ENCODE results near the gene TSHZ2. TPM values are rescaled to one million over a fixed set of nuclear protein-coding genes. Genes with fewer than 3 reads are reported as not detected.

TSHZ2 gene
- total and polyA plus RNA-seq, 2 of the 4 experiments (the other 2 are of a cell fraction): under 0.01 to 0.02 TPM

- no peak overlapping the region for H3K9ac ChIP-seq (ENCODE audit: low read depth, low read length)
- no peaks in the 10 kb centered on the region for H3K4me1 ChIP-seq (ENCODE audit: control insufficient read depth, insufficient read depth, low read length)
- H3K56ac ChIP-seq (ENCODE audit: extremely low read depth, insufficient read depth, low read length): no peak overlapping the region
- H3K18ac ChIP-seq (ENCODE audit: low read depth, low read length): no peak overlapping the region
- no peak overlapping the region for H4K8ac ChIP-seq (ENCODE audit: low read depth in 2 of 2, low read length in 2 of 2)
- no peaks in the 10 kb centered on the region for H4K20me1 ChIP-seq (ENCODE audit: insufficient read depth, low read length)
- H2AK5ac ChIP-seq (ENCODE audit: low read depth, low read length): no peak overlapping the region
- no peak overlapping the region for H3K23ac ChIP-seq (ENCODE audit: low read depth, low read length)
- no peak overlapping the region for H2AK9ac ChIP-seq (replicated peaks; ENCODE audit: low read depth, low read length, poor library complexity)
- H3K14ac ChIP-seq (replicated peaks; ENCODE audit: low read depth, low read length): no peak overlapping the region
- dilution Hi-C loops (cut with HindIII; ENCODE audit: low sequenced_read_pairs, unreplicated experiment) (no loop called here), in situ Hi-C loops (cut with MboI; ENCODE audit: low sequenced_read_pairs) (no loop called here), intact Hi-C loops (cut with micrococcal nuclease) (no loop called here)
- H4K5ac ChIP-seq (ENCODE audit: low read depth, low read length): no peak overlapping the region
- no peaks in the 10 kb centered on the region for H3K9me1 ChIP-seq (ENCODE audit: insufficient read depth, low read length)
- H2BK20ac ChIP-seq (ENCODE audit: low read depth, low read length): no peak overlapping the region
- H3K4me2 ChIP-seq (ENCODE audit: low read depth, low read length): no peak overlapping the region
- H2BK5ac ChIP-seq (ENCODE audit: low read depth, low read length, poor library complexity, severe bottlenecking): no peak overlapping the region
- no peak overlapping the region for H2BK120ac ChIP-seq (ENCODE audit: low read depth, low read length)
- H3K9me3 ChIP-seq (ENCODE audit: control insufficient read depth, insufficient read depth, low read length): 0 out of 2 replicates have a peak, but pooled peaks cover 2% of the 10 kb centered on the region
- ATAC-seq (ENCODE audit: low read depth): no peak
- no peak overlapping the region for H3K4me3 ChIP-seq (ENCODE audit: insufficient read depth, low read depth, low read length)
- no CpG with 5 or more reads among the region's 1 CpG for WGBS, 2 experiments (ENCODE audit: extremely low coverage in 2 of 2, insufficient read length in 1 of 2)
- CTCF ChIA-PET: no interaction called here
- H3K4ac ChIP-seq (ENCODE audit: low read depth, low read length): no peak overlapping the region
- no peak overlapping the region for H2AFZ ChIP-seq (replicated peaks; ENCODE audit: low read length, poor library complexity)
- BruUV-seq (replicated peaks): no TSS peak
- POLR2A ChIA-PET (ENCODE audit: unreplicated experiment): no interaction called here
- no peaks in the 10 kb centered on the region for H3K79me1 ChIP-seq (ENCODE audit: low read depth in 1 of 2, low read length in 2 of 2)
- H3K27me3 ChIP-seq (ENCODE audit: control insufficient read depth, insufficient read depth, low read length): no peaks in the 10 kb centered on the region
- no peak overlapping the region for H4K91ac ChIP-seq (ENCODE audit: insufficient read depth, low read depth, low read length)
- no peak overlapping the region for H3K27ac ChIP-seq (ENCODE audit: insufficient read depth, low read length)
- no peaks in the 10 kb centered on the region for H3K36me3 ChIP-seq (ENCODE audit: control insufficient read depth, insufficient read depth, low read length)
- H2BK15ac ChIP-seq (ENCODE audit: low read depth, low read length): no peak overlapping the region
- no peak for DNase-seq
- no peak for TF ChIP-seq ELK1 (IDR thresholded peaks at IDR 0.05; ENCODE audit: borderline replicate concordance, low read depth, low read length)
- no peak for TF ChIP-seq USF2 (IDR thresholded peaks at IDR 0.05; ENCODE audit: low read depth, low read length)
- no peak for TF ChIP-seq SMC3 (IDR thresholded peaks at IDR 0.05; ENCODE audit: low read depth, low read length)
- TF ChIP-seq MAFK (IDR thresholded peaks at IDR 0.05; ENCODE audit: low read depth, low read length): no peak
- no peak for TF ChIP-seq CHD1 (IDR thresholded peaks at IDR 0.05; ENCODE audit: low read depth, low read length)
- TF ChIP-seq RAD21 (IDR thresholded peaks at IDR 0.05; ENCODE audit: low read length): no peak
- no peak for TF ChIP-seq FOS (IDR thresholded peaks at IDR 0.05; ENCODE audit: low read depth, low read length)
- no peak for TF ChIP-seq MXI1 (IDR thresholded peaks at IDR 0.05; ENCODE audit: borderline replicate concordance, low read depth, low read length)
- TF ChIP-seq CEBPB (IDR thresholded peaks at IDR 0.05; ENCODE audit: low read depth, low read length): no peak
- no peak for TF ChIP-seq POLR2A (IDR thresholded peaks at IDR 0.05; ENCODE audit: low read depth, low read length)
- TF ChIP-seq MAZ (IDR thresholded peaks at IDR 0.05; ENCODE audit: borderline replicate concordance, low read depth, low read length): no peak
- TF ChIP-seq BHLHE40 (IDR thresholded peaks at IDR 0.05; ENCODE audit: low read depth, low read length): no peak
- no peak for TF ChIP-seq CTCF (conservative IDR thresholded peaks at IDR 0.05; ENCODE audit: low read depth, low read length)
- no peak for TF ChIP-seq NFE2L2 (IDR thresholded peaks at IDR 0.05; ENCODE audit: low read depth, low read length)
- TF ChIP-seq RFX5 (IDR thresholded peaks at IDR 0.05; ENCODE audit: low read depth, low read length): no peak
- TF ChIP-seq RCOR1 (IDR thresholded peaks at IDR 0.05; ENCODE audit: insufficient replicate concordance, low read length): no peak
Measured at GRCh38 chr20:52945268-52945667, 26.9 kb upstream of the TSHZ2 start.

All from IMR-90 (cell line).